GM19099 (cell line): ENCODE results near the gene PDCD1.

Experiments
- POLR2A ChIP-seq: IDR thresholded peaks from 3 replicates; pipeline ENCODE4 v1.6.1; 2011; ENCODE audit warnings: low read depth; ENCODE audit not compliant: insufficient read length; ENCODE audit errors: extremely low read depth

Gene PDCD1

DNA sequence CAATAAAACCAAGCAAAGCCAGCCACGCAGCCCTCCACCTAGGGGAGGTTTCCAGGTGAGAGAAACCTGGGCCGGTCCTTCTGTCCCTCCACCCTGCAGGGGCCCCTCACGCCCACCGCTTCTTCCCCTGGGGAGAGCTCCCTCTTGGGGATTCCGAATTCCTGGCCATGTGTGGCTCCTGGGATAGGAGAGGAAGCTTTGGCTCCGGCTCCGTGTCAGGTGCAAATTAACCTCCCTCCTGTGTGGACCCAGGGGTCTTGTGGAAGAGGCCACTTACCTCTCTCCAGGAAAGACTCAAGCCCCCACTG, 15.1 kb upstream of the PDCD1 start:
- no peak for TF ChIP-seq POLR2A

DNA sequence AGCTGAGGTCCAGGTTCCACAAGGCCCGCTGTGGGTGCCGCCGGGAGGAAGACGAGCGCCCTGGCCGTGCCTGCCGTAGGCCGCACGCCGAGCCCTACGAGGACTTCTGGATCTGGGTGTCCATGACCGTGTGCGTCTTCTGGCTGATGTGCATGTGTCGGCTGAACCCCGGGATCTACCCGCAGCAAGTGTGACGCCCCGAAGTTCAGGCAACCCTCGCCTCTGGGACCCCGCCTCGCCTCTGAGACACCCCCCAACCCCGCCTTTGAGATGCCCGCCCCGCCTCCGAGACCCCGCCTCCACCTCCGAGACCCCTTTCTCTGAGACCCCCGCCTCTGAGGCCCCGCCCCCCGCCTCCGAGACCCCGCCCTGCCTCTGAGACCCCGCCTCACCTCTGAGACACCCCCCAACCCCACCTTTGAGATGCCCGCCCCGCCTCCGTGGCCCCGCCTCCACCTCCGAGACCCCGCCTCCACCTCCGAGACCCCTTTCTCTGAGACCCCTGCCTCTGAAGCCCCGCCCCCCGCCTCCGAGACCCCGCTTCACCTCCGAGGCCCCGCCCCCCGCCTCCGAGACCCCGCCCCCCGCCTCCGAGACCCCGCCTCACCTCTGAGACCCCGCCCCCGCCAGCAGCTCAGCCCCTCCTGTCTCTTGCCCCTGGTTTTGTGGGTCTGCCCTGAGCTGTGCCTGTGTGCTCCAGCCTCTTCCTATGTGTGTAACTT, 14.5 kb upstream of the PDCD1 start:
- no peak for TF ChIP-seq POLR2A

DNA sequence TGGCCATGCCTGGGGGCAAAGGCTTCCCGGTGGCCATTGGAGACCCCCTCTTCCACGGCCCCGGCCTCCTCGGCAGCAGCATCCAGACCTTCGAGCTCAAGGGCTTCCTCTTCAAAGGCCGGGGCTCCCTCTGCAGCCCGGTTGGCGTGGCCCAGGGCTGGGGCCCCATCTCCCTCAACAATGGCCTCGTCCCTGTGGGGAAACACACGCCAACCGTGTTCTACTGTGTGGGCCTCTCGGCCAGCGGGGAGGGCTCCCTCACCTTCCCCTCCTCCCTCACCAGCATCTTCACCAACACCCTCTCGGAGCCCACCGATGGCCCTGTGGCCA, 13.6 kb upstream of the PDCD1 start:
- TF ChIP-seq POLR2A, result no peak

DNA sequence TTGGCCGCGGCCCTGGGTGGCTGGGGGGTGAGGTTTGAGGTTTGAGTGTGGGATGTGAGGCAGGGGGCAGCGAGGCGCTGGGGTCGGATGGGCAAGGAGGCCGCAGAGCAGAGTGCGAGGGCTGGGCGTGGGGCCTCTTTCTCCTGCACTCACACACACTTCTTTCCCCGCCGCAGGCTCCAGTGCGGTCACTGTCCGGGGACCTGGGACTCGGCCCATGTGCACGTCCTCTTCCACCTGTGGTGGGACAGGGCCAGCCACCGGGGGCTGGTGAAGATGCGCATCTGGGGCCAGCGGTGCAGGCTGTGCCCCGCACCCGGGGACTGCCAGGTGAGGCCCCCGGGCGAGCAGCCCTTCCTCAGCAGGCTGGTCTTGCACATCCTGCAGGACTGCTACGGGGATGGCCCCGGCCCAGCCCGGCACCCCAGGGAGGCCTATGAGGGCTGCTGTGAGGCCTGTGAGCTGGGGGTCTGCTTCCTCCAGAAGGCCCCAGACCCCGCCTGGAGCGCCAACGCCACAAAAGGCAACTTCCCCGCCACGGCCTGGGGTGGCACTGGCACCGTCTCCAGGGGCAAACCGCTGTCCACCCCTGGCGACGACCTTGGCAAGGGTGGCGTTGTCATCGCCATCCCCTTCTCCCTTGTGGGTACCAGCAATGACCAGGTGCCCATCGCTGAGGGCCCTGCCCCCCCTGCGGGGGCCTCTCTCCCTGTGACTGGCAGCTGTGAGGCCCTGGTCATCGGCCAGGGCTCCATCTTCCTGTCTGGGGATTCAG, 13.0 kb upstream of the PDCD1 start:
- TF ChIP-seq POLR2A, result no peak

DNA sequence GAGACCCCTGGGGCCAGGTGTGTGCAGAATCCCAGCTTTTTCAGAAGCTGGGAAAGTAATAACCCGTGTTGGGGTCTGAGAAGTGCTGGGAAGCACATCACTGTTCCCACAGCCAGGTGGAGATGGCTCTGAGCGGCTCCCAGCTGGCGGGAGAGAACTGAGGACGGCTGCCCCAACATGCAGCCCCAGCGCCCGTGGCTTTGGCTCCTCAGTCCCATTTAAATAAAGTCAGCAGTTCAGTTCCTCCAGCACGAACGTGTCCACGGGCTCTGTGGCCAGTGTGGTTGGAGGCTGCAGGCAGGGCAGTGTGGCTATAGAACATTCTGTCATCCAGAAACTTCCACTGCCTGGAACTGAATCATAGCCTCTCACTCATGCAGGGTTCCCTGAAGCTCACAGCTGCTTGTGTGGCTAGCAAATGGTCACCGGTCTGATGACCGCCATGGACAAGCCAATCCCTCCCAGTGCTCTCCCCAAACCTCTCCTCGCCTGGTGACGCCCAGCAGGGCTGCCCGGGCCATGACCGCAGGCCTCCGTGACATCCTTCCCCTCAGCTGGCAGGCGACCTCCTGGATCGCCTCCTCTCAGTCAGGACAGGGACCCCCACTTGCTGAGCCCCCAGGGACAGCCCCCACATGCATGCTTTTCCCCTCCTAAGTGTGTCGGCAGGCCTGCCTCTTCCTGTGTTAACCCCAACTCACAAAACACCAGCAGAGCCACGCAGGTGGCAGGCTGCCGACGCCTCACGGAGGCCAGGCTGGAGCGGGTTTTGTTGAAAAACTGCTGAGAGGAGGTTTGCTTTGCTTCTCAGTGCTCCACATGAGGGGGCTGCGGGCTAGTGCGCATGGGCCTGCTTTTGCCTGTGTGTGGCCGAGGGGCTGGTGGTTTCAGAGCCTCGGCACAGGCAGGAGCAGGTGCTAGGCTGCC, 12.2 kb upstream of the PDCD1 start:
- no peak for TF ChIP-seq POLR2A

DNA sequence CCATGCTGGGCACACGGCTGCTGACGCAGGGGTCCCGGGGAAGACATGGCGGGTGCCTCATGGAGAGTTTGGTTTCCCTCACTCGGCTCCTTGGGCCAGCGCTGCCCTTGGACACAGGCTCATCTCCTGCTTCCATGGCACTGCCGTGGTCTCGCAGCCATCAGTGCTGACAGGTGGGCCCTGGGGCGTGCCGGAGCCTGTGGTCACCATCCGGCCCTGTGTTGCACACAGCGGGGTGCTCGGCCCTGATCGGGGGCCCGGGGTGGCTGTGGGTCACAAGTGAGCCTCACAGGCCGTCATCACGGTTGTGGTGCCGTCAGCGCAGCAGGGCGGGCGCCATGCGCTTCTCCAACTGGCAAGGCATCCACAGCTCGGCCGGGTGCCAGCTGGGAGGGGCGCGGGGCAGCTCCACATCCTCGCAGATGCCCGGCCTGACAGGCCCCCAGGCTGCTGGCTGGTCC, 11.4 kb upstream of the PDCD1 start:
- TF ChIP-seq POLR2A, result no peak

DNA sequence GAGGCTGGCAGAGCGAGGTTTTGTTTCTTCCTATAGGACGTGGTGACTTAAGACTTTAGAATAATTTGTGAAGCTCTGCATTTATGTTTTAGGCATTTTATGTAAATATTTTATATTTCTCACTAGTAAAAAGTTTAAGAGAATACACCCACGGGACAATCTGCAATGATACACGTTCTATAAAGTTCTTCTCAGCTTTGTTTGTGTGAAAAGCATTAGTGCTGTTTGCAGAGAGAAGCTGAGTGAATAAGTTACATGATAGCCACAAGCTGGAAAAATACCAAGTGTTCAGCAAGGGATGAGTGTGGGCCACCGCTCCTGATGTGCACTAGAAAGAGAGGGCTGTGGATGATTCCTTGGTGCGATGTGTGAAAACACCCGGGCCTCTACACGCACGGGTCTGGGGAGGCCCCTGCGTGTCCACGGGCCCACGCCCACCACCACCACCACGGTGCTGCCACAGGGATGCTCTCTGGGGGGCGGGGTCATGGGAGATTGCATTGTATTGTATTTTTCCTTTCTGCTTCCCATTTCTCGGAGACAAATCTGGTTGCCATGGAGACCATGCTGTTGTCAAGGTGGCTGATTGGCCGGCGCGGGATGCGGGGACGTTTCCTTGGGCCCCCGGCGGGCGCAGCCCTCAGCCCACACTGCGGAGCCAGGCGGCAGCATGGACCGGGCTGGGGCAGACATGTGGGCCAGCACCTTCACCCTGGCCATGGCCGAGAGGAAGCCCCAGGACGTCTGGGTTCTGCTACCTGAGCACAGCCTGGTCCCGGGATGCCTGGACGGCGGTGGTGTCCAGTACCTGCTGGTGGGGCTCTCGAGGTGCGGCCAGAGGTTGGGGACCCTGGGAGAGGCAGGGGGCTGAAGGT, 10.6 kb upstream of the PDCD1 start, which contains the start of gene RTP5:
Gene RTP5 (plus strand): TSS at position 643 of the 875 bp plus-strand sequence. CDS start 28 bp downstream, at position 671.
- TF ChIP-seq POLR2A, result no peak

DNA sequence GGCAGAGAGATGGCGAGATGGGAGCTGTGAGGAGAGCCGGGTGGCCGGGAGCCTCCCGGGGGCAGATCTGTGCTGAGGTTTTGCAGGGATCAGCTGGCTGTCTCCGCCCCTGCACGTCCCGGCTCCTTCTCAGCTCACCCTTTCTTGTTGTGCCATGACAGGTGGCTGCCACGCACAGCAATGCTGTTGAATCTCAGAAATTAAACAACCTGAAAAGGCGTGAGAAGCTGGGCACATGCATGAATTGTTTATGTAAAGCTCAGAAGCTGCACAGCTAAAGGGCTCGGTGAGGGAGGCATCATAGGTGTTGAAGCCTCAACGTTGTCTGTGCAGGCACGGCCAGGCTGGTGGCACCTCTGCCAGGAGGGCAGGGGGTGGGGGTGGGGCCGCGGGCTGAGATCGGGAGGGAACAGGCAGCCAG, 10.0 kb upstream of the PDCD1 start:
- TF ChIP-seq POLR2A, result no peak

DNA sequence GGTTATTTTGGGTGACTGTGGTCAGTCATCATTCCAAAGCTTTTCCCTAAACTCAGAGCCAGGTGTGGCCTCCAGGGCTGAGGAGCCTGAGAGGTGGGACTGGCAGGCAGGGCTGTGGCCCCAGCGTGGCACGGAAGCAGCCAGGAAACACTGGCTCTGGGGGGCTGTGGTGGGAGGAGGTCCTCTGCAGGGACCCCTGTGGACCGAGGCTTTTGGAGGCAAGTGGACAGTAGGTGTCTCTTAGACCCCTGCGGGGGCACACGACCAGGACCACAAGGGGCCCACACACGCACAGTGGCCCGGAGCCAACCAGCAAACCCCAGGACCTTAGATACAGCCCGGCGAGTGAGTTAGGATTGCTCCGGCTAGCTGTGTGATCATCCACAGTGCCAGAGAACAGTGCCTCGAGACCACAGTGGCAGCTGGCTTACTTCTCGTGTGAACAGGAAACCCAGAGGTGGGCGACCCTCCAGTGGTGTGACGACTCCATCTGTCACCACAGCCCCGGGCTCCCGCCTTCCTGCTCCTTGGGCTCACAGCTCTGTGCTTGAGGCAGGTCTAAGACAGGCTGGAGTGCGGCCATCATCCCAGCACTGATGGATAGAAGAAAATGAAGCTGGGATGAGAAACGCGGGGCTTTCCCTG, 9.2 kb upstream of the PDCD1 start:
- TF ChIP-seq POLR2A, result no peak

DNA sequence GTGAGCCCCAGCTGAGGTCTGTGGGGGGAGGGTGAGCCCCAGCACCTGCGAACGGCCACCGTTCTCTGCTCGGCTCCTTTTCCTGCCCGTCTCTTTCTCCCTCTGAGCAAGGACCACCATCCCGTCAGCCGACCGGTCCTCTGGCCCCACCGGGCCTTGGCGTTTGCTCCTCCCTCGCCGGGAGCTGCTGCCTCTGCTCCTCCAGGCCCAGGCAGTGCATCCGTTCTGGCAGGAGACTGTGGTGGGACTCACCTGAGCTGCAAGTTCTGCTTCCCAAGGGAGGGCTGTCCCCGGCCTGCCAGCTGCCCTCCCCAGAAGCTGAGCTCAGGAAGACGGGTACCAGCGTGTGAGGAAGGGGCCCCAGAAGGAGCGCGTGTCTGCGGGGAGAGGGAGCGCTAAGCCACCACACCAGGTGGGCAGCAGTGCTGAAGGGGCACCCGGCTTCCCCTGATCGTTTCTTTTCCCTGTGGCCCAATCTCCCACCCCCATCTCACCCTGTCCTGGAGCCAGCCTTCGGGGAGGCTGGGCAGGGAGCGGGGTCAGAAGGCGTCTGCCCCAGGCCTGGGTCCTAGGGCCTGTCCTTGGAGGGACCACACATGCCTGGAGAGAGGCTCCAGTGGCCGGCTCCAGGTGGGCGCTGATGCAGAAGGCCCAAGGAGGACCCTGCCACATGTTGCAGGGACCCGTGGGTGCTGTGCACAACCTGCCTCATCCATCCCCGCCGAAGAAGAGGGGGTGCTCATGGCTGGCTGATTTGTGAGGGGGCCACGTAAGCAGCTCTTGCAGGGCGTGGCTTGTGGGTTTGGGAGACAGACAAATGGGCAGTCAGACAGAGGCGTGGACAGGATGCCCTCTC, 8.3 kb upstream of the PDCD1 start:
- no peak for TF ChIP-seq POLR2A

DNA sequence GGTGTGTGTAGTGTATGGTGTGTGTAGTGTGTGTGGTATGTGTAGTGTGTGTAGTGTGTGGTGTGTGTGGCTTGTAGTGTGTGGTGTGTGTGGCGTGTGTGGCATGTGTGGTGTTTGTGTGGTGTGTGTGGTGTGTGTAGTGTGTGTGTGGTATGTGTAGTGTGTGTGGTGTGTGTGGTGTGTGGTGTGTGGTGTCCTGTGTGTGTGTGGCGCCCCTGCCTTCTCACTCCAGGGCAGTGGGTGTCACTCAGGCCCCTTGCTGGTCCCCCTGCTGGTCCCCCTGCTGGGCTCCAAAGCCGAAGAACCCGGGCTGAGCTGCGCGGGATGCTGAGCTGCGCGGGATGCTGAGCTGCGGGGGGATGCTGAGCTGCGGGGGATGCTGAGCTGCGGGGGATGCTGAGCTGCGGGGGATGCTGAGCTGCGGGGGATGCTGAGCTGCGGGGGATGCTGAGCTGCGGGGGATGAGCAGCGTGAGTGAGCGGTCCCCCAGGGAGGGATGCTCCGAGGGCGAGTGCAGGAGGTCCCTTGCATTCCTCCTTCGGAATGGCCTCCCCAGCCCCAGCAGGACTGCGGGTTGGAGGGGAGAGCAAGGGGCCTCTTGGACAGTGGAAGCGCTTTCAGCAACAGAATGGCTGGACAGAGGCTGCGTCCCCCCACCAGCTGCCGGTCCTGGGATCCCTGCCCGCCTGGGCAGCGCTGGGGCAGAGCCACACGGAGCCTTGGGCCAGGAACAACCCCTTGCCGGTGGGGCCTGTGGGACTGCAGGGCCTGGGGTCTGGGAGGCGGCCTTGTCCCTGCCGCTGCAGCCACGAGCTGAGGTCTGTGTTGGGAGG, 7.5 kb upstream of the PDCD1 start:
- no peak for TF ChIP-seq POLR2A

DNA sequence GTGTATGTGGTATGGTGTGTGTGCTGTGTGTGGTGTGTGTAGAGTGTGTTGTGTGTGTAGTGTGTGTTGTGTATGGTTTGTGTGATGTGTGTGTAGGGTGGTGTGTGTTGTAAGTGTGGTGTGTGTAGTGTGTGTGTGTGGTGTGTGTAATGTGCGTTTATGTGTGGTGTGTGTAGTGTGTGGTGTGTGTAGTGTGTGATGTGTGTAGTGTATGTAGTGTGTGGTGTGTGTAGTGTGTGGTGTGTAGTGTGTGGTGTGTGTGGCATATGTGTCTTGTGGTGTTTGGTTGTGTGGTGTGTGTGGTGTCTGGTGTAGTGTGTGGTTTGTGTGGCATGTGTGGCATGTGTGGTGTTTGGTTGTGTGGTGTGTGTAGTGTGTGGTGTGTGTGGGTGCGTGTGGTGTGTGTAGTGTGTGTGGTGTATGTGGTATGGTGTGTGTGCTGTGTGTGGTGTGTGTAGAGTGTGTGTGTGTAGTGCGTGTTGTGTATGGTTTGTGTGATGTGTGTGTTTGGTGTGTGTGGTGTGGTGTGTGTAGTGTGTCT, 6.8 kb upstream of the PDCD1 start:
- TF ChIP-seq POLR2A, result no peak
